IPS-NIHi11 (cell line): ENCODE measurements around the gene RNF26.
"Not testable (repeated sequence)": the region's sequence is repeated elsewhere in the genome, so short reads cannot be mapped to it uniquely, and the experiment has no call there.

ENCODE experiments used
- DNase-seq: peaks from one replicate; pipeline ENCODE4 v3.0.0; 2012; ENCODE audit warnings: mixed read lengths, low spot score

Gene RNF26

DNA sequence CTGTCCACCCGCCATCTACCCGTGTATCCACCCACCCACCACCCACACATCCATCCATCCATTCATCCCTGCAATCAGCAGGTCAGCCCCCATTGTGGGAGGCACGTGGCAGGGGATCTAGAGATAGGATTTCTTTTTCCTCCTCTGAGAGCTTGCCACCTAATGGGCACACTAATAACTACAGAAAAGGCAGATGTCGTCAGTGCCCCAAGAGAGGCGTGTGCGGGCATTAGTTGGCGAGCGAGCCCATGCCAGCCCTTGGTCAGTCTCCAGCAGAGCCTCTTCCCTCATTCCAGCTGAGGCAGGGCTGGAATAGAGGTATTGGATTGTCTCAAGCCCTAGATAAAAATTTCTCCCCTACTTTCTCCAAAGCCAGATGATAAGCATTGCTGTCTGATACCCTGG lies 37.5 kb downstream of the RNF26 start:
- no peak for DNase-seq

- no peak for DNase-seq
These were observed 38.1 kb downstream of the RNF26 start for GRCh38 chr11:119372260-119373058.

DNA sequence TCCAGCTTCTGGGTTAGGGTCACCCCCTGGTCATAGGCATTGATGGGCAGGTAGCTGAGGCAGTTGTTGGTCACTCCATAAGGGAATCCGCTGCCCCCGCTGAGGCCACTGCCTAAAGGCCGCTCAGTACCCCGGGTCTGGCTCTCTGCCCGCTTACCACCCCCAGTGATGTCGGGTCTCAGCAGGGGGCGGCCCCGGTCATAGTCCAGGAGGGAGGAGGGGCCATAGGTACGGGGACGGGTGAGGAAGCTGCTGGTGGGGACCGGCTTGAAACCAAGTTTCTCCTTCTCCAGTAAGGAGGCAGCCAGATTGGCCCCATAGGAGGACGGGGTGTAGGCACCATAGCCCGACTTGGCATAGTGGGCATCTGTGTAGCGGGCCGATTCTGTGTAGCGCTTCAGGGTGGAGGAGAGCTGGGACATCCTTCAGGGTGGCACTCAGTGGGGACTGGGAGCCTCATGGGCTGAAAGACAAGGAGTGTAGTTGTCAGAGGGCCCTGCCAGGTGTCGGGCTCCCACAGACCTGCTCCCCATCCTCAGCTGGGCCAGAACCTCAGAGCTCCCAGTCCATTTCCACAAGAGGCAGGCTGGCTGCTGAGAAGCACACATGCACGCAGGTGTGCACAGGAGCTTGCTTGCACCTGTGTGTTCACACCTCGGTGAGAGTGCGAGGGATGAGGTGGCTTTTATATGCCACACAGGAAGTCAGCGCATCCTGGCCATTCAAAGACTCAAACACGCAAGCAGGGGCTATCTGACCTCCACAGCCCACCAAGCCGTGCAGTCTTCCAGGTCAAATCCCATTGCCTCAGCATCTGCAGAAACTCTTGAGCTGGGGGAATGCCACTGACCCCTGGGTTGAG lies 39.0 kb downstream of the RNF26 start:
- no peak for DNase-seq

GRCh38 chr11:119373921-119374631 lies 39.7 kb downstream of the RNF26 start:
- peak; percentile 72 for DNase-seq

- DNase-seq, result no peak
These were observed 40.5 kb downstream of the RNF26 start for GRCh38 chr11:119374632-119375336.

- no peak for DNase-seq
These were observed 41.2 kb downstream of the RNF26 start for GRCh38 chr11:119375337-119376196.

GRCh38 chr11:119376197-119376847 lies 42.0 kb downstream of the RNF26 start:
- DNase-seq, result no peak

- DNase-seq, result no peak
These were observed 43.0 kb downstream of the RNF26 start for GRCh38 chr11:119377112-119377901.

DNA sequence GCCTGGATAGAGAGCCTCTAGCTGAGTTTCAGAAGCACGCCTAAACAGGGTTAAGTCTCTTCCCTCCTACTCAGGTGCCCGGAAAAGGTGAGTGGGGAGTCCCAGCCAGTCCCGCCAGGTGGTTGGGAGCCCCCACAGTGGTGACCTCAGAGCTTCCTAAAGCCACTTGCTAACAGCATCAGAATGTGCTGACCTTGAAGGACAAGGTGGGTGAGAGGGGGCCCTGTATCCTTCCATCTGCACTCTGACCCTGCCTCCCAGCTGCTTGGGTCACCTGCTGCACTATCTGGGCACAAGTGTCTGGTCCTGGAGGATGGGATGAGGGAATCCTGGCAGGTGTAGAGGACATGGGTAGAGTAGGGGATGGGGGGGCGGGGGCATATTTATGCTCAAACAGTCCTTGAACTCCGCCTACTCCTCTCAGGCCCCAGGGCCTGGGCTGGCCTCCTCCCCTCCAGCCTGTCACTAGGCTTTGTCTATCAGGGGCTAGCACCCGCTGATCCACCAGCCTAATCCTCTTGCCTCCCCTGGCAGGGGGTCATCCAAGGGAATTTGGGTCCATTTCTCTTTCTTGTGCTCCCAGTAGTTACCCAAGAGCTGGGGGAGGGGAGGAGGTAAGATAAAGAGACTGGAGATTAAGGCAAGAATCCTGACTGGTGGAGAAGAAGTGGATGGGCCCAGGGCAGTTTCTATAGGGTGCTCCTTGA lies 43.8 kb downstream of the RNF26 start:
- no peak for DNase-seq

GRCh38 chr11:119378851-119379465 lies 44.6 kb downstream of the RNF26 start:
- DNase-seq, result no peak

GRCh38 chr11:119380160-119380826 lies 46.0 kb downstream of the RNF26 start:
- DNase-seq, result no peak

DNA sequence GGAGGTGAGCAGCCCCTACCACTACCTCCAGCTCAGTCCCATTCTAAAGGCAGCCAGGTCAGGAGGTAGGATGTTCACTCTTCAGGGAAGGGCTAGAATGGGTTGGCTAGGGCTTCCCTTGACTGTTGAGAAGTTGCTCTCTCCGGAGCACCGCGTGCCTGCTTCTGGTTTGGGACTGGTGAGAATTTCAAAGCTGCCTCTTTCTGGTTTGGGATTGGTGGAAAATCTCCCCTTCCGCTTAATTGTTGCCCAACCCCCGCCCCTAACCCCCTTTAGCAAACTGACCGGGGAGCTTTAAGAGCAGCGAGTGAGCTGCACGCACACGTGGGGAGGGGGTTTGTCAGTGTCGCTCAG lies 46.5 kb downstream of the RNF26 start:
- DNase-seq, result no peak

GRCh38 chr11:119381181-119381988 lies 47.1 kb downstream of the RNF26 start, which contains the start of gene USP2:
Gene USP2, minus strand, starts transcription at chr11:119381690. Its CDS starts 8,210 bp downstream, at chr11:119373480.
- peak; percentile 95 for DNase-seq

- no peak for DNase-seq
These were observed 47.8 kb downstream of the RNF26 start for GRCh38 chr11:119382101-119382500.

- not testable (repeated sequence) for DNase-seq
These were observed 48.2 kb downstream of the RNF26 start for GRCh38 chr11:119382513-119382912.

GRCh38 chr11:119384332-119384731 lies 50.0 kb downstream of the RNF26 start:
- no peak for DNase-seq
